HepG2 (cell line): ENCODE measurements around the gene CHRD.

ENCODE experiments used
- ATF7 ChIP-seq, 2 experiments: fragments of 450-650 bp in 1 of 2; sonication (generic) in 1 of 2; formaldehyde crosslinking in 1 of 2; IDR thresholded peaks; 2 replicates each; pipeline versions ENCODE4 v1.4.0 to v1.6.1; 2016 to 2020; ENCODE audit warnings: antibody characterized with exemption in 1 of 2, mild to moderate bottlenecking in 1 of 2, missing genetic modification reagents in 1 of 2
- FOXK2 ChIP-seq: fragments of 450-650 bp; IDR thresholded peaks from 2 replicates; pipeline ENCODE4 v1.6.1; 2016
- FOXO1 ChIP-seq: sonication (generic); formaldehyde crosslinking; IDR thresholded peaks from 2 replicates; pipeline ENCODE4 v1.4.0; 2020; ENCODE audit warnings: missing genetic modification reagents
- MIER2 ChIP-seq: IDR thresholded peaks from 2 replicates; pipeline ENCODE4 v1.6.1; 2016; ENCODE audit warnings: missing biosample characterization, missing genetic modification reagents
- NBN ChIP-seq: fragments of 450-650 bp; conservative IDR thresholded peaks from 2 replicates; pipeline ENCODE4 v1.6.1; 2017
- POLR2AphosphoS2 ChIP-seq: IDR thresholded peaks from 2 replicates; pipeline ENCODE4 v1.6.1; 2011; ENCODE audit warnings: low read depth, low read length, improper control_type of control experiment
- TF ChIP-seq, protein P1 (sequence below): IDR thresholded peaks from 2 replicates; pipeline ENCODE4 v1.6.1; 2012; ENCODE audit warnings: inconsistent platforms
- TF ChIP-seq, protein P2 (sequence below): sonication (generic); formaldehyde crosslinking; IDR thresholded peaks from 2 replicates; pipeline ENCODE4 v1.4.0; 2020; ENCODE audit warnings: mild to moderate bottlenecking, missing genetic modification reagents

DNA sequence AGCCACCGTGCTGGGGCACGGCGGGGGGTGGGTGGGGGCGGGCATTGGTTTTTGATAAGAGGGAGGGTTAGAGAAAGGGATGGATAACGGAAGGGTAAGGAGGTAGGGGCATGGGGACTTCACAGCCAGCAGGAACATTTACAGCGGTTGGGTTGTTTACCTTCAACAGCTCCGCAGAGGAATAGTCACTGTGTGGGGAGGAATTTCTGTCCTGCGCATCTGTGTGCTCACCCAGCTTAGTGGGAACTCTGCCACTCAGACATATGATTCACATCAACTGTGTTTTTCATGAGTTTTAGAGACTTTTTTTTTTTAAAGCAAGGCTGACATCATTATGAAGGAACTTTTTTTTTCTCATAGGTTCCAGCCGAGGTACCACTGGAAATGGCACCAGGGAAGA, 19.6 kb downstream of the CHRD start:
- TF ChIP-seq, protein P1, sequence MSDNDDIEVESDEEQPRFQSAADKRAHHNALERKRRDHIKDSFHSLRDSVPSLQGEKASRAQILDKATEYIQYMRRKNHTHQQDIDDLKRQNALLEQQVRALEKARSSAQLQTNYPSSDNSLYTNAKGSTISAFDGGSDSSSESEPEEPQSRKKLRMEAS = no peak
- TF ChIP-seq POLR2AphosphoS2 = no peak
- no peak for TF ChIP-seq ATF7 (IDR thresholded peaks at IDR 0.05)
- TF ChIP-seq ATF7 (CRISPR knock-in tag; IDR thresholded peaks at IDR 0.05) = no peak
- TF ChIP-seq MIER2 (CRISPR knock-in tag) = no peak
- TF ChIP-seq, protein P2, sequence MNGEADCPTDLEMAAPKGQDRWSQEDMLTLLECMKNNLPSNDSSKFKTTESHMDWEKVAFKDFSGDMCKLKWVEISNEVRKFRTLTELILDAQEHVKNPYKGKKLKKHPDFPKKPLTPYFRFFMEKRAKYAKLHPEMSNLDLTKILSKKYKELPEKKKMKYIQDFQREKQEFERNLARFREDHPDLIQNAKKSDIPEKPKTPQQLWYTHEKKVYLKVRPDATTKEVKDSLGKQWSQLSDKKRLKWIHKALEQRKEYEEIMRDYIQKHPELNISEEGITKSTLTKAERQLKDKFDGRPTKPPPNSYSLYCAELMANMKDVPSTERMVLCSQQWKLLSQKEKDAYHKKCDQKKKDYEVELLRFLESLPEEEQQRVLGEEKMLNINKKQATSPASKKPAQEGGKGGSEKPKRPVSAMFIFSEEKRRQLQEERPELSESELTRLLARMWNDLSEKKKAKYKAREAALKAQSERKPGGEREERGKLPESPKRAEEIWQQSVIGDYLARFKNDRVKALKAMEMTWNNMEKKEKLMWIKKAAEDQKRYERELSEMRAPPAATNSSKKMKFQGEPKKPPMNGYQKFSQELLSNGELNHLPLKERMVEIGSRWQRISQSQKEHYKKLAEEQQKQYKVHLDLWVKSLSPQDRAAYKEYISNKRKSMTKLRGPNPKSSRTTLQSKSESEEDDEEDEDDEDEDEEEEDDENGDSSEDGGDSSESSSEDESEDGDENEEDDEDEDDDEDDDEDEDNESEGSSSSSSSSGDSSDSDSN (CRISPR knock-in tag) = no peak
- no peak for TF ChIP-seq FOXO1 (CRISPR knock-in tag)
- TF ChIP-seq FOXK2 = no peak
- TF ChIP-seq NBN = no peak
